SK-N-MC (cell line): ENCODE data around the gene ATP13A5.

Experiments
- EZH2 ChIP-seq: fragments of 200-600 bp; sonication (generic); IDR thresholded peaks from one replicate; pipeline ENCODE4 v1.6.1; 2017; ENCODE audit warnings: antibody characterized with exemption
- FOXP2 ChIP-seq: optimal IDR thresholded peaks from 2 replicates; pipeline ENCODE3; 2011; ENCODE audit warnings: mild to moderate bottlenecking, moderate library complexity; ENCODE audit not compliant: insufficient read depth; ENCODE audit errors: extremely low read length, control extremely low read depth
- POLR2AphosphoS5 ChIP-seq: IDR thresholded peaks from 2 replicates; pipeline ENCODE4 v1.6.1; 2012; ENCODE audit warnings: mild to moderate bottlenecking, low read depth, low read length, borderline replicate concordance

DNA sequence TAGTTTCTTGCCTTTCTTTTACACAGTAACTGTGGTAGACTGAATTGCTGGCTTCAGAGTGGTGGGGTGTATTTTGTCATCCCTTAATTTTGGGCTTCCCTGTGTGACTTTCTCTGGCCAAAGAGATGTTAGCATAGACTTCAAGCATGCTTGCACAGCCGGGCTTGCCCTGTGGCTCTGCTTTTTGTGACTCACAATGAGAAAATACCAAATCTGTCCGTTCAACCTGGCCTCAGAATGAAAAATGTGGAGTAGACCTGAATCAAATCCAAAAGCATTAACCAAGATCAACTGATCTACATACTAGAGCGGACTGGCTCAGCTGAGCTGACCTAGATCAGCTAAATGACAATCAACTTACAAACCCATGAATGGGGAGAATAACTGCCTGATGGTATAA is 86.2 kb downstream of the ATP13A5 start:
- TF ChIP-seq POLR2AphosphoS5: no peak
- TF ChIP-seq EZH2: no peak
- no peak for TF ChIP-seq FOXP2
